NCI-H2171 (cell line): ENCODE results near the gene CD22.
A peak's percentile ranks its signal among the peaks of the same experiment; 100 is the strongest.
"Not testable (repeated sequence)": the region's sequence is repeated elsewhere in the genome, so short reads cannot be mapped to it uniquely, and the experiment has no call there.

Experiments
- DNase-seq: peaks from one replicate; lab custom pipeline; 2025; lab: John Stamatoyannopoulos, UW

The CD22 gene

DNA sequence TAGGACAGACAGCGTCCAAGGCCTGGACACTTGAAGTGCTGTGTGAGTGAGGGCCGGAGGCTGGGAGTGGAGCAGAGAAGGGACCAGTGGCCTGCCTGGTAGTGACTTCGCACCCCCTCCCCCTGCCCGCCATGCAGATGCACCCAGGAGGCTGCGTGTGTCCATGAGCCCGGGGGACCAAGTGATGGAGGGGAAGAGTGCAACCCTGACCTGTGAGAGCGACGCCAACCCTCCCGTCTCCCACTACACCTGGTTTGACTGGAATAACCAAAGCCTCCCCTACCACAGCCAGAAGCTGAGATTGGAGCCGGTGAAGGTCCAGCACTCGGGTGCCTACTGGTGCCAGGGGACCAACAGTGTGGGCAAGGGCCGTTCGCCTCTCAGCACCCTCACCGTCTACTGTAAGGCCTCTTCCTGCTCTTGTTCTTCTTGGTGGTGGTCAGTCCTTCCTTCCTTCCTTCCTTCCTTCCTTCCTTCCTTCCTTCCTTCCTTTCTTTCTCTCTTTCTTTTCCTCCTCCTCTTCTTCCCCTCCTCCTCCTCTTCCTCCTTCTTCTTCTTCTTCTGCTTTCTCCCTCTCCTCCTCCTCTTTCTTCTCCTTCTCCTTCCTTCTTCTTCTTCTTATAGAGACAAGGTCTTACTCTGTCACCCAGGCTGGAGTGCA, 12.7 kb downstream of the CD22 start:
- no peak for DNase-seq

DNA sequence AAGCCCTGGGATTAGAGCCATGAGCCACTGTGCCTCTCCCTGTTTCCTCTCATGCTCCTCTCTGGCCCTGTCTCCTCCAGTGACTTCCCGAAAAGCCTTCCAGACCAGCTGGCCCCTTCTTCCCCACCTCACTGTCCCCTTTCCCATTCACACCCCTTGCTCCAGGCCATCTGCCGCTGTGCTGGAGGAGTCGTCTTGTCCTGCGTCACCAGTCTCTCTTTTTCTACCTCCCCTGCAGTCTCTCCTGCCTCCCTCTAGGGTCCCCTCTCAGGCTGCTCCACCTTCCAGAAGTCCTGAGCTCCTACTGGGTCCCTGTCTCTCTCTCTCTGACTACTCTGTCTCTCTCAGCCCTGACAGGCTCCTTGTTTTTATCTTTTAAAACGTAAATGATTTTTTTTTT, 13.4 kb downstream of the CD22 start:
- DNase-seq: no peak

DNA sequence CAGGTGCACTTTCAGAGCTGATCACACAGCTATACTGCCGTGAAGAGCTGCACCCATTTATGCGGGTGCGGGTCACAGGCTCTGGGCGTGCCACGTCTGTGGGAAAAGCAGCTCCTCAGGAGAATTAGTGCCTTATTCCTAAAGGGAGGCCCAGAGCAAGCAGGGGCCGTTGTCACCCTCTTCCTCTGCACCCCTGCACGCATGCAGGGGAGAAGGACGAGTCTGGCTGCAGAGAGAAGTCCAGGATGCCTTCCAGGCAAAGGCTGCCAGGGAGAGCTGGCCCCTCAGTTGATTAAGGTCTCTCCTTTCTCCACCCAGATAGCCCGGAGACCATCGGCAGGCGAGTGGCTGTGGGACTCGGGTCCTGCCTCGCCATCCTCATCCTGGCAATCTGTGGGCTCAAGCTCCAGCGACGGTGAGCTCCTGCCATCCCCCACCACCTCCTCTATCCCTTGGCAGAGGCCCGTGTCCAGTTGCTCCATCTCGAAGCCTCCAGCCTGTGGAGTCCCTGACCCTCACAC, 15.6 kb downstream of the CD22 start:
- no peak for DNase-seq

DNA sequence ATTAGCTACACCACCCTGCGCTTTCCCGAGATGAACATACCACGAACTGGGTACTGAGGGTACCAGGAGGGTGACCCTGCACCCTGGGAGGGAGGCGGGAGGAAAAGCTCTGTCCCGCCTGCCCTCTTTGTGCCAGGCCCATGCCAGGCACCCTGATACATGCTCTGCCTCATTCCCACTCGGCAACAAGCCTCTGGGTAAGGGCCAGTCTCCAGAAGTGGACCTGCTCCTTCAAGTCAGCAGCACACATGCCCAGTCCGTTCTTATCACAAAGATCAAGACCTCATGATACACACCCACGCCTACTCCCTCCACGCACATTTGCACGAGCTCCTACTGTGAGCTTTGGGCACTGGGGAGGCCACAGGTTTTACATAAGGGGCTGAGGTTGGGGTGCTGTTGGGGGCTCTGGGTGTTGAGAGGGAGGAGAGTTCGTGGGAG, 16.7 kb downstream of the CD22 start:
- no peak for DNase-seq

DNA sequence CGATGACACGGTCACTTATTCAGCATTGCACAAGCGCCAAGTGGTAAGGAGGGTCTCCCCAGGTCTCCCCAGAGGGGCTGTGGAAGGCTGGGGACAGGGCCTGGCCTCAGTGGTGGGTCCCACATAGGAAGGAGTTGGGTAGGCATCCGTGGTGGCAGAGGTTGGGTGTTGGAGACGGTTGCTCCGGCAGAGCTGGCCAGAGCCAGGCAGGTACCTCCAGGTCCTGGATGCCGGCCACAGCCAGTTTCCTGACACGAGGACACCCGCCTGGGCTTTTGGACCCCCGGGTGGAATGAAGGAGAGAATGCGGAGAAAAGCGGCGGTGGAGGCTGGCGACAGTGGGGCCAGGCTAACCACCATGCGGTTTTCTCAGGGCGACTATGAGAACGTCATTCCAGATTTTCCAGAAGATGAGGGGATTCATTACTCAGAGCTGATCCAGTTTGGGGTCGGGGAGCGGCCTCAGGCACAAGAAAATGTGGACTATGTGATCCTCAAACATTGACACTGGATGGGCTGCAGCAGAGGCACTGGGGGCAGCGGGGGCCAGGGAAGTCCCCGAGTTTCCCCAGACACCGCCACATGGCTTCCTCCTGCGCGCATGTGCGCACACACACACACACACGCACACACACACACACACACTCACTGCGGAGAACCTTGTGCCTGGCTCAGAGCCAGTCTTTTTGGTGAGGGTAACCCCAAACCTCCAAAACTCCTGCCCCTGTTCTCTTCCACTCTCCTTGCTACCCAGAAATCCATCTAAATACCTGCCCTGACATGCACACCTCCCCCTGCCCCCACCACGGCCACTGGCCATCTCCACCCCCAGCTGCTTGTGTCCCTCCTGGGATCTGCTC, 17.4 kb downstream of the CD22 start:
- no peak for DNase-seq

DNA sequence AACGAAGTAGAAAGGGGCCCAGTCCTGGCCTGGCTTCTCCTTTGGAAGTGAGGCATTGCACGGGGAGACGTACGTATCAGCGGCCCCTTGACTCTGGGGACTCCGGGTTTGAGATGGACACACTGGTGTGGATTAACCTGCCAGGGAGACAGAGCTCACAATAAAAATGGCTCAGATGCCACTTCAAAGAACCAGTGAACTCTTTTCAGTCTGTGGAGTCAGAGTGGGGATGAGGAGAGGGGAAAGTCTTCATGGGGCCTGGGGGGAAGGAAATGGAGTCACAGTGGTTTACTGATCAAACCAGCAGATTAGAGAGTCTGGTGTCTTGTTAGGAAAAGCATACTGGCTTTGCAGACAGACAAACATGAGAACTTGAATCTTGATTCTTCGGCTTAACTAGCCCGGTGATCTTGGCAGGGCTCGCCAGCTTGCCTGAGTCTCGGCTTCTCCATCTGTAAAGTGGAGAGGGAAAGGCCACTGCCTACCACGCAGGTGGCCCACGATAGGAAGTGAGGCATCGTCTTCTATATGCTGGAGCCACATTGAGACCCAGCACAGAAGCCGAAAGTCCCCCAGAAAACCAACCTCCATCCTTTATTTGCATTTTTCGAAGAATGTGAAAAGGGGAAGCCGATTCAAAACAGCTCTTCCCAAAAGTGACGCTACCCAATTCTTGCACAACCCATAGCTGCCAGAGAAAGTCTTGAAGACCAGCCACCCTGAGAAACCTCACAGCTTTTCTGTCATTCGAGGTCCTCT, 18.4 kb downstream of the CD22 start, which contains the start of gene FFAR1:
Gene FFAR1, plus strand, starts transcription at position 732 of the 759 bp plus-strand sequence. CDS start 3,650 bp downstream, outside the sequence.
- no peak for DNase-seq

DNA sequence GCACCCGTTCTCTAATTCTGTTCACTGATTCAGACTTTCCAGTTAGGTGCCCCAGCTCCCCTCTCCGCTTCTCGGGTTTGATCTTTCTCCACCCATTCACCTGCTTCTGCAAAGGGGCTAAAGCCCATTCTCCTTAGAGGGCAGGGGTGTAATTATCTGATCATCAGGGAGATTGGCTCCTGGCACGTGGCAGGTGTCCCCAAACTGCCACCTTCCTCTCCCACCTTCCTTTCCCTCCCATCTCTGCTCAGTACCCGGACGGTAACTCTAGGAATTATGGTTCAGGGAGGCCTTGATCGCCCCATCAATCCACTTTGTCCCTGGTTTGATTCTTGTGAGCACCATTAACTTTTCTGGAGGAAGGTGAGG, 18.9 kb downstream of the CD22 start:
- no peak for DNase-seq

DNA sequence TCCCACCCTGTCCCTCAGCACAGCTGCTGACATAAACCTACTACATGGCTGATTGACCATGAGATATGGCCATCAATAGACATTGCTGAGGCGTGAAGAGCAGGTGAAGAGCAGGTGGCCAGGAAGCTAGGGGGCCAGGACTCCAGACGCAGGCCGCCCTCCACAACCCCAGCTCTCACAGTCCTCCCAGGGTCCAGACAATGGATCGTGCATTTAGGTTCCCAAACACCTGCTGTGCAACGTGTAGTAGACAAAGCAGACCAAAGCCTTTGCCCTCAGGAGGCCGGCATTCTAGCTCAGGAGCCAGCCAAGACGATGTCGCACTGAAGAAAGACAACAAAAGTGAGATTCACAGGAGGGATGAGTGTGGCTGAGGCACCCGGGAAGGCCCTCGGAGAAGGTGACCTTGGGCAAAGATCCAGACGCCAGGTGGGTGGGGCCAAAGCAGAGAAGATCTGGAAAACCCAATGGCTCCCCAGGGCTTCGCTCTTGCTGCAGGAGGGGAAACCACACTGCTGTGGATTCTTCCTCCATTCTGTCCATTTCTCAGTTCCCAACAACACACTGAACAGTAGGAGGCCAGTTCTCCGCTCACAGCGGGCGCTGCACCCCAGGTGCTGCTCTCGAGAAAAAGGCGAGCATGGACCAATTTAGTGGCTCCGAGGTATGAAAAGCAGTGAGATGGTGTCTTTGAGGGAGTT, 20.1 kb downstream of the CD22 start:
- no peak for DNase-seq

DNA sequence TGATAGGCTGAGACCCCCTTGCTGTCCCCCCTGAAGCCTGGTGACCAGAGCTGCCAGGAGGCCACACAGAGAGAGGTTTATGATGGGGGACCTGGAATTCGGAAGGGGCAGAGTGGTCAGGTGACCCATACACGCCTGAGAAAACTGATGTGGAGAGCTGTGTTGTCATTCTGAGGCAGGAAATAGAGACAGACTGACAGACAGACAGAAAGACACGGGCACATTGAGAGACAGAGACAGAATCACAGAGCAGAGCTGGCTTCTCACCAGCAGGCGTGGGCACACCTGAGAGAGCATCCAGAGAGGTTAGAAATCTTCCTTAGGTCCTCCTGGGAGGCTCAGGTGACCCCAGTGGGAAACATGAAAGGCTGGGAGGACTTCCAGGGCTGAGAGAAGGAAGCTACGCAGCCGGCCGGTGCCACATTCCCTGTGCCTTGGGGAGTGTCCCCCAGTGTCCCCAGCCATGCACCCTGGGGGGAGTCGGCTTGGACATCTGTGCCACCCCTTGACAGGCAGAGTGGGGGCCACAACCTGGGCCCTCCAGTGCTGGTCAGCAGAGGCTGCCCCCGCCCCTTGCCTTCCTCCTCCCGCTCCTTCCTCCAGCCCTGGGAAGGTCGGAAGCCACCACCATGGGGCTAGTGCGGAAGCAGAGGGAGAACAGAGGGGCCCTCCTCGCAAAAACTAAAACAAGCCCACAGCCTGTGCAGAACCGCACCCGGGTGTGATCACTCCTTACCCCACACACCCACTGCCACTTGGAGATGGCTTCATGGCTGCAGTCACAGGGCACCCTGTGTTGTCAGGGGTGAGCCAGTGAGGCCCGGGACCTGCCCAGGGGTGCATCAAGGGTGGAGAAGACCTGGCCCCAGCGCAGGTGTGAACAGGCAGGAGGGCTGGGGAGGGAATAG, 20.9 kb downstream of the CD22 start:
- no peak for DNase-seq

DNA sequence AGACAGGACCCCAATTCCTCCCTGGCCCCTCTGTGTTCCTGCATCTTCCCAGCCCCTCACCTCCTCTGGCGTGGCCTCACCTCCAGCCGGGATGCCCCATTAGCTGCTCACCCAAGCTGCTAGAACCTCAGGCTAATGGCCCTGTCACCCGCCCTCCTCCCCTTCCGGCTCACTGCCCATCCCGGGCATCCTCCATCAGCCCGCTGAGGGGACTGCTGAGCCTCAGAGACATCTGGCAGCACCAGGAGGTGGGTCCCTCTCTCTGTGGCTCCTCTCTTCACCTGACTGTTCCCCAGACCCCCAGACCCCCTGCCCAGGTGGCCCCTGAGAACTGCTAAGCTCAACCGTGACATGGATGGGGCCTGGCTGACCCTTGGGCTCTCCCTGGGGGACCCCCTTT, 21.6 kb downstream of the CD22 start:
- no peak for DNase-seq

DNA sequence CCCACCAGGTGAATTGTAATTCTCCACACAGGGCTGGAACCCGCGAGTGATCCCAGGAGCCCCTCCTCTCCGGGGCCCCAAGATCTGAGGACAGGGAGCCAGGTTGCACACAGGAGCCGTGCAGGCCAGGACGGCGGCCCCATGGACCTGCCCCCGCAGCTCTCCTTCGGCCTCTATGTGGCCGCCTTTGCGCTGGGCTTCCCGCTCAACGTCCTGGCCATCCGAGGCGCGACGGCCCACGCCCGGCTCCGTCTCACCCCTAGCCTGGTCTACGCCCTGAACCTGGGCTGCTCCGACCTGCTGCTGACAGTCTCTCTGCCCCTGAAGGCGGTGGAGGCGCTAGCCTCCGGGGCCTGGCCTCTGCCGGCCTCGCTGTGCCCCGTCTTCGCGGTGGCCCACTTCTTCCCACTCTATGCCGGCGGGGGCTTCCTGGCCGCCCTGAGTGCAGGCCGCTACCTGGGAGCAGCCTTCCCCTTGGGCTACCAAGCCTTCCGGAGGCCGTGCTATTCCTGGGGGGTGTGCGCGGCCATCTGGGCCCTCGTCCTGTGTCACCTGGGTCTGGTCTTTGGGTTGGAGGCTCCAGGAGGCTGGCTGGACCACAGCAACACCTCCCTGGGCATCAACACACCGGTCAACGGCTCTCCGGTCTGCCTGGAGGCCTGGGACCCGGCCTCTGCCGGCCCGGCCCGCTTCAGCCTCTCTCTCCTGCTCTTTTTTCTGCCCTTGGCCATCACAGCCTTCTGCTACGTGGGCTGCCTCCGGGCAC, 22.6 kb downstream of the CD22 start:
- DNase-seq: no peak

DNA sequence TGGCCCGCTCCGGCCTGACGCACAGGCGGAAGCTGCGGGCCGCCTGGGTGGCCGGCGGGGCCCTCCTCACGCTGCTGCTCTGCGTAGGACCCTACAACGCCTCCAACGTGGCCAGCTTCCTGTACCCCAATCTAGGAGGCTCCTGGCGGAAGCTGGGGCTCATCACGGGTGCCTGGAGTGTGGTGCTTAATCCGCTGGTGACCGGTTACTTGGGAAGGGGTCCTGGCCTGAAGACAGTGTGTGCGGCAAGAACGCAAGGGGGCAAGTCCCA, 23.1 kb downstream of the CD22 start:
- no peak for DNase-seq

DNA sequence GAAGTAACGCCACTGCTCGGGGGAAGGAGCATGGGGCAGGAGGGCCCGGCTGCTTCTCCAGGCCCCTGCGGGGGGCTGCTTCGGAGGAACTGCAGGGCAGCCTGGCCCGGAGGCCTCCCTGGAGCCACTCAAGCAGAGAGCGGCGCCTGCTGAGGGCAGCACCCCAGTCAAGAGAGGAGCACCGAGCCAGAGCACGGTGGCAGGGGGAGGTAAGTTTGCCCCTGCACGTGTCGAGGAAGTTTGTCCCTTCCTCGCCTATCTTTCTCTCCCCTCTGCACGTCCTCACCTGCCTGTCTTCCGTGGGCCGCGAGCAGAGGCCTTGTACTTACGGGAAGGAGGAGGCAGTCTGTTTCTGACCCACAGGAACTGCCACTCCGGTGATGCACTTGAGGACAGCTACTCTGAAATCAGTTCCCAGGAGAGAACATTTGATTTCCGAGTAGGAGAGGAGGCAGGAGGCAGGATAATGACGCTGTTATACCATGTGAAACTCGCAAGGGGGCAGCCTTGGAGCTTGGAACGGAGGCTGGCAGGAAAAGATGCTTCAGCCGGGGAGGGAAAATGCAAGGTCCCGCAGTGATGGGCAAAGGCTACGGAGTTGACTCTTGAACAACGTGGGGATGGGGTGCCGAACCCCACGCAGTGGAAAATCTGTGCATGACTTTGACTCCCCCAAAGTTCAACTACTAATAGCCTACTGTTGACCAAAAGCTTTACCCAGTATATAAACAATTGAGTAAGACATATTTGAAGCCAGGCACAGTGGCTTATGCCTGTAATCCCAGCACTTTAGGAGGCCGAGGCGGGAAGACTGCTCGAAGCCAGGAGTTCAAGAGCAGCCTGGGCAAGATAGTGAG, 23.7 kb downstream of the CD22 start:
- DNase-seq: peak; percentile 78

DNA sequence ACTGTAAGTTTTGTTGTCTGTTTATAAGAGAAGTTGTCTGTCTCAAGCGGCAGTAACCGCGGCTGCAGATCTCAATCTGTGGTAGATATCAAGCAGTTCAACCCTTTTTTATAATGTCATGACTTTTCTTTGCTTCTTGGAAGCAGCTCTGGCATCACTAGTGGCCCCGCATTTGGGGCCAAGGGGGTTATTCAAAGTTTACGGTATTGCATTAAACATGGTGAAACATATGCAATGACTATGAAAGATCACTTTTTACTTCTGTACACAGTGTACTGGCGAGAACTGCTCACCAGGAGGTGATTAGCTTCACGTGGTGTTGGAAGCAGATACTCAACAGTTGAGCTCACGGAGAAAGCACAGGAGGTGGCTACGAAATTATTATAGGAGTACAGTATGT, 24.6 kb downstream of the CD22 start:
- DNase-seq: no peak

DNA sequence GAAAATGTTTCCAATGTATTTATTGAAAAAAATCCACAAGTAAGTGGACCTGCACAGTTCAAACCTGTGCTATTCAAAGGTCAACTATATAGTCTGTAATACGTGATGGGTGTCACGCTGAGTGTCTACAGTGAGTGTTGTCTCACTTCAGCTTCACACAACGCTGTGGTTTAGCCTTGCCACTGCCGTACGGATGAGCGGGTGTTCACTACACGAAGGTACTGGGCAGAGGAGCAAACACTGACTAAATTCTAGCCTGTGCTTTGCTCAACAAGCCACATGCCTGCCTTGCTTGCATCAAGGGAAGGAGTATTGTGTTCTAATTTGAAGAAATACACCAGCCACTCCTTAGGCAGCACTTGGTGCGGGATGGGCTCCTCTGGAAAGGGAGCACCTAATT, 25.9 kb downstream of the CD22 start:
- DNase-seq: no peak

DNA sequence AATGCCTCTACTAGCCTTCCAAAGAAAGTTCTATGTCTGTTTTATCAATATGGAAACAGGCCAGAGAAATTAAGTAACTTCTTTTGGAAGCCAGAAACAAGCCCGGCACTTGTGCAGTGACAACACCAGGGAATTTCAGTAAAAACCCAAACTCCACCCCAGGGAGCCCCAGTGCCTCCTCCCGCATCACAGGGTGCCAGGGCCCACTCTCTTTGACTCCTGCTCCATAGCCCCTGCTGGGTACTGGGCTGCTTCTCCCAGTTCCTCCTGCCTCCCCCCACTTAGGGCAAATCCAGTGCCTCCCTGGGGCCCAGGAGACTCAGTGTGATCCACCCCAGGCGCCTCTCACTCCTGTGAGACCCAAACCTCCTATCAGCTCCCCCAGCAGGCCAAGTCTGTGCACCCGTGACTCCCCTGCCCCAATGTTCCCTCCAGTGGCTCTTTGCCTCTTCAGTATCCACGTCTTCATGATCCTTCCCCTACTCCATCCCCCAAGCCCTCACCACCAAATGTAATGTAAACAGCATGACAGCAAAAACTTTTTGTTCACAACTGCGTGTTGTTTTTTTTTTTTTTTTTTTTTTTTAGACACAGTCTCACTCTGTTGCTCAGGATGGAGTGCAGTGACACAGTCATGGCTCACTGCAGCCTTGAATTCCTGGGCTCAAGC, 26.9 kb downstream of the CD22 start:
- no peak for DNase-seq

DNA sequence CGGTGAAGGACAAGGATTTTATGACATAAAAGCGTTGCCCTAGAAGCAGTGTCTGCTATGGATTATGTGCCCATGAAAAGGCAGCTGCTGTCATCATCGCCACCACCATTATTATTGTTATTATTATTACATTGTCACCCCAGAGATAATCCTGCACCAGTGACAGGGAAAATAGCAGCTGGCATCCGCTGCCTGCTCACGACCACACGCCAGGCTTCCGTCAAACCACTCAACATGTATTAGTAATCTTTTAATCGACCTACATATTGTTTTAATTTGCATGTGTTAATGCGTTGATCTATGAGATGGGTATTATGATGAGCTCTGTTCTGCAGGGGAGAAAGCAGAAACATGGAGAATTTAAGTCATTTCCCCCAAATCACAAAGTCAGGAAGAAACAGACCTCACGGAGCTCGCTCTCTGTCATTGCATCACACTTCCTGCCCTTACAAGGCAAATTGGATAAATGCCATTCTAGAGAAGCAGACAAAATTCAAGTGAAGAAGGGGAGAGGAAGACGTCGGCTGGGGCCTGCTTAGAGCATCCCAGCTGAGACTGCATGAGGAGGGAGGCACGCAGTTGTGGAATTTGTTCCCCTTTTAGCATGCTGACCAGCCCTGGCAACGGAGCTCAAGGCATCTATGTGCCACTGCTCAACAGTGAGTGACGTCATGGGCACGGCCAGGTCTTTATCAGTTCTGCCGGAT, 29.0 kb downstream of the CD22 start, which contains the start of gene FFAR3:
Gene FFAR3, plus strand, starts transcription at position 594 of the 707 bp plus-strand sequence. CDS start 431 bp downstream, outside the sequence.
- DNase-seq: no peak

DNA sequence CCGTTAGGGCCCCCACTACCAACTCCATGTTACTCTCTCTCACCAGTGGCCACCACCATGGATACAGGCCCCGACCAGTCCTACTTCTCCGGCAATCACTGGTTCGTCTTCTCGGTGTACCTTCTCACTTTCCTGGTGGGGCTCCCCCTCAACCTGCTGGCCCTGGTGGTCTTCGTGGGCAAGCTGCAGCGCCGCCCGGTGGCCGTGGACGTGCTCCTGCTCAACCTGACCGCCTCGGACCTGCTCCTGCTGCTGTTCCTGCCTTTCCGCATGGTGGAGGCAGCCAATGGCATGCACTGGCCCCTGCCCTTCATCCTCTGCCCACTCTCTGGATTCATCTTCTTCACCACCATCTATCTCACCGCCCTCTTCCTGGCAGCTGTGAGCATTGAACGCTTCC, 29.8 kb downstream of the CD22 start:
- not testable (repeated sequence) for DNase-seq
